ENCODE measurements around the gene DDIAS. TPM values are rescaled to one million over a fixed set of nuclear protein-coding genes. Genes with fewer than 3 reads are reported as not detected.

Gene DDIAS
- total RNA-seq (2022; extraction: Qiagen RNA extraction; ENCODE audit: low read depth), result 13.1 to 18.1 TPM (median 14.7 TPM) in 5 replicates

GRCh38 chr11:82901165-82901921 is at the start of gene DDIAS:
Gene DDIAS (plus strand): TSS chr11:82901736. CDS start chr11:82914739, 13,003 bp downstream.

GRCh38 chr11:82900277-82901164 is 1.0 kb upstream of the DDIAS start, which contains the start of gene PRCP:
Gene PRCP (minus strand): TSS chr11:82900430. CDS start chr11:82900402, 28 bp downstream.

Other genes with a start within 250 kb of the DDIAS start
- gene FAM181B, start 167.9 kb upstream of the DDIAS start, total RNA-seq (2022; extraction: Qiagen RNA extraction; ENCODE audit: low read depth), result 0.06 to 0.09 TPM (median 0.06 TPM) in 3 of 5 replicates, not detected in the others
- gene PRCP, start 1.3 kb upstream of the DDIAS start, total RNA-seq (2022; extraction: Qiagen RNA extraction; ENCODE audit: low read depth), result 40.9 to 54.7 TPM (median 49.5 TPM) in 5 replicates
- 5.1 to 8.9 TPM (median 6.9 TPM) in 5 replicates for gene RAB30, start 170.2 kb downstream of the DDIAS start, total RNA-seq (2022; extraction: Qiagen RNA extraction; ENCODE audit: low read depth)